Right renal pelvis (tissue), 4 donors: Measurements from ENCODE around the gene ADAMTS17. TPM values are rescaled to one million over a fixed set of nuclear protein-coding genes. Genes with fewer than 3 reads are reported as not detected.
"Not testable (repeated sequence)": the region's sequence is repeated elsewhere in the genome, so short reads cannot be mapped to it uniquely, and the experiment has no call there.

ENCODE experiments used
- DNase-seq, 4 donors: peaks; one replicate each; pipeline ENCODE4 v3.0.0-alpha.2; 2013; ENCODE audit warnings: low read depth in 4 of 4, low spot score in 3 of 4, missing footprints in 1 of 4
- polyA plus RNA-seq, 4 donors: library from polyadenylated mRNA; unstranded; fragments of 120-200 nt; gene quantifications; one replicate each; pipeline ENCODE4 v1.2.1, GENCODE V29; 2013; ENCODE audit not compliant: insufficient read length in 4 of 4

Gene ADAMTS17
- polyA plus RNA-seq, 4 donors: 1.9 to 3.4 (median 2.6) TPM

- DNase-seq: no peak
Observed at GRCh38 chr15:100339999-100340398, 1.8 kb downstream of the ADAMTS17 start.

- DNase-seq: not testable (repeated sequence)
Observed at GRCh38 chr15:100339451-100339850, 2.3 kb downstream of the ADAMTS17 start.

- DNase-seq: peak; percentile 42 to 65 (median 54)
Observed at GRCh38 chr15:100338971-100339444, 2.8 kb downstream of the ADAMTS17 start.

- DNase-seq: no peak
Observed at GRCh38 chr15:100338247-100338646, 3.5 kb downstream of the ADAMTS17 start.

- no peak for DNase-seq
Observed at GRCh38 chr15:100337096-100338044, 4.4 kb downstream of the ADAMTS17 start.

GRCh38 chr15:100336061-100336460 lies 5.7 kb downstream of the ADAMTS17 start:
- DNase-seq: no peak

DNA sequence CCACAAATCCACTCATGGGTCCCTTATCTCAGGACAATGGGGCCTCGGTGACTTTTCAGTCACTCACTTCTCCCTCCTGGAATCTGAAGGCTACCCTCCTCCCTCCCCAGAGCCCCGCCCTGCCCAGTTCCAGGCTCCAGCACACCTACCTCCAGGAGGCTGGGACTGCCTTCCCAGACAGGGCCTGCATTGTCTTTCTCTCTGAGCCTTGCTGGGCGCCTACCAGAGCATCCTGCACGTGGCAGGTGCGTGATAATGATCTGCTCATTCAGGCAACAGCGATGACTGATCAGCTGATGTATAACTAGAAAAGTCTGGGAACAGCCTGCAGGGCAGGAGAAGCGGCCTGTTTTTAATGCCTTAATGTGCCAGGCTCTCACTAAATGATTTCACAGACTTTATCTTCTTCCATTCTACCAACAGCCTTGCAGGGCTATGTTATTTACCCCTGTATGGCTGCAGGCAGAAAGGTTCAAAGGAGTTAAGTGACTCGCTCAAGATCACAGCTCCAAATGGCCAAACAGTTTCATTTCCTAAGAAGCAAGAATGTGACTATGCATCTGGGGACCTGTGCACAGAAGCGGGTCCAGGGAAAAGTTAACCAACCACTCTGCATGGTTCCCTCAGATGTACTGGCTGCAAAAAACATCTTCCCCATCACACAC lies 6.3 kb downstream of the ADAMTS17 start:
- DNase-seq: no peak

DNA sequence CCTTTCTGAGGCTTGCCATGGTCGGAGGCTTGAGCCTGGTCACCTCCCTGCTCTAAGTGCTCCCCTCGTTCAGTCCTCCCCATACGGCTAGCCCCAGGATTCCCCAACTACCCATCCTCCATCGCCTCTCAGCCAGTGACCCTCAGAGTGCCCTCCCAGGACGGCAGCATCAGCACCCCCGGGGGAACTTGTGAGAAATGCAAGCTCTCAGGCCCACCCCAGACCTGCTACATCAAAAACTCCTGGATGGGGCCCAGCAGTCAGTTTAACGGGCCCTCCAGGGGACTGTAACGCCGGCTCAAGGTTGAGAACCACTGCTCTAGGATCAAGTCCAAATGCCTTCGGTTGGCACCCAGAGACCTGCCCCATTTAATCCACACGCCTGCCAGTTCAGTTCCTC lies 6.9 kb downstream of the ADAMTS17 start:
- no peak for DNase-seq

DNA sequence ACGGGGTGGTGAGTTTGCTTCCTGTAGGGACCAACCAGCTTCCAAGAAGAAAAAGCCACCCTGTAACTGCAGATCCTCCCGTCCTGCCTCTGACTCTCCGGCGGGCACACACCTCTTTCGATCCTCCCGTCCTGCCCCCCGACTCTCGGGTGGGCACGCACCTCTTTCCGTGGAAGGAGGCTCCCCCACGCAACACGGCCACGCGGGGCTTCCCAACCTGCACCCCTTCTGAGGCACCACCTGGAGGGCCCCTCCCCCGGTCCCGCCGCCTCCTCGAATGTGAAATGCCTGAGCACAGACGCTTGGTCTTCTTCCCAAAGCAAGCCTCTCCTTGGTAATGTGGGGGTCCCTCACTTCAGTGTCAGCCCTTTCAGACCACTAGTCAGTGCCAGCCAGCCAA lies 7.3 kb downstream of the ADAMTS17 start:
- no peak for DNase-seq

- DNase-seq: no peak
Observed at GRCh38 chr15:100334015-100334414, 7.8 kb downstream of the ADAMTS17 start.

DNA sequence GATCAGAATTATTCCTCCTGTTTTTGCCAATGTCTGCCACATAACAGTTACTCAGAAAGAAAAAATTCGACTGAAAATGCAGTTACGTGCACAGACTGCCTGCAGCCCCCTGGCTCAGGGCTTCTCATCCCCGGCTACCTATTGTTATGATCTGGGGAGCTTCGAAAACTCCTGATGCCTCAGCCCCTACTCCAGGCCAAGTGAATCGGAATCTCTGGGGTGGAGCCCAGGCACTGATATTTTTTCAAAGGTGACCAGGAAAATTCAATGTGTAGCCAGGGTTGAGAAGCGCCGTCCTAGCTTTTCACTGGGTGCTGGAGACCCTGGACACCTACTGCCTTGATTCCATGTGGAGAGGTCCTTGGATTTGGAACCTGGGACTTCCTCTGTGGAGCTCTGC lies 8.5 kb downstream of the ADAMTS17 start:
- DNase-seq: no peak

DNA sequence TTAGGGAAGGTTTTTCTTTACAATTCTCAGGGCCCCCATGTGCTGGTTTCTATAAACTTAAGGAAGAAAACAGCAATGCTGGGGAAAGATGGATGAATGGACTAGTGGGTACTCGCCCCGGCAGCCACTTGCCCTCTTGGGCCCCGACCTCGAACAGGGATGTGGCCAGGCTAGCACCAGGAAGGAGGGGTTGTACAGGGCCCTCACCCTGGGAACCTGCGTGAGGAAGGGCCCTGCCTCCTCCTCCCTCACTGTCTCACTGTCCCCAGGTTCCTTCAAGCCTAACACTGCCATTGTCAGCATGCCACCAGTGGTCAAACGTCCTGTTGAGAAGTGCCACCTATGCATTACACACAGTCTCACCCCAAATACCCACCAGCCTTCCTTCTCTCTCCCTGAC lies 9.1 kb downstream of the ADAMTS17 start:
- no peak for DNase-seq

DNA sequence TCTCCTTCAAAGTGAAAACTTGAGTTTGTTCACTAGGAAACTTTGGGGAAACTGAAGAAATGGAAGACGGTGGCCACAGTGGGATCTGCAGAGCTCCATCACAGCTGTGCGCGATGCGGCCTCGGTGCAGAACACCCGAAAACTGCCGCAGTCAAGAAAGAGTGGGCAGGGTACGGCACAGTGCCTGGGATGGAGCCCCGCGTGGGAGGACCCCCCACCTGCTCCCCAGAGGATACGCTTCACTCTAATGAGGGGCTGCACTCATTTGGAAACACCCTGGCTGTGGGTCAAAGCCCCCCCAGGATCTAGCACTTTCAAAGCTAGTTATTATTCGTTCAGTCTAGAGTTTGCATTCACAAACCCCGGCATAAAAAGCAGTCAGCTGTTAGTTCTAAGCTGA lies 9.5 kb downstream of the ADAMTS17 start:
- DNase-seq: no peak

- no peak for DNase-seq
Observed at GRCh38 chr15:100330629-100331215, 11.1 kb downstream of the ADAMTS17 start.

- no peak for DNase-seq
Observed at GRCh38 chr15:100330221-100330620, 11.6 kb downstream of the ADAMTS17 start.

- no peak for DNase-seq
Observed at GRCh38 chr15:100328796-100329195, 13.0 kb downstream of the ADAMTS17 start.

DNA sequence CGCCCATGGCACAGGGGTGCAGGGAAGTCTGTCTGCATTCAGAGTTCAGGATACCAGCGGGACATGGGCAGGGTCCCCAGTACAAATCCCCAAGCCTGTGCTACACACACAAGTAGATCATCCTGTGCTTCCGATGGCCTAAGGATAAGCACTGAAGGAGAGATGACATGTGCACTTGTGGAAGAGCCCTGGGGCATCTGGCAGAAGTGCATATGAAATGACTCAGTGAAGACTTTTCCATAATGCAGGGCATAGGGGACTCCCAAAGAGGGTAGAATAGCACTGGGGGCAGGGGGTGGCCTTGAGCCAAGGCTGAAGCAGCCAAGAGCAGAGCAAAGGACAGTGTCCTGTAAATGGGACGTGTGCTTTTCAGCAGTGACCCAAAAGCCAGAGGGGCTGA lies 22.9 kb downstream of the ADAMTS17 start:
- no peak for DNase-seq

GRCh38 chr15:100314809-100315400 lies 26.9 kb downstream of the ADAMTS17 start:
- DNase-seq: no peak

DNA sequence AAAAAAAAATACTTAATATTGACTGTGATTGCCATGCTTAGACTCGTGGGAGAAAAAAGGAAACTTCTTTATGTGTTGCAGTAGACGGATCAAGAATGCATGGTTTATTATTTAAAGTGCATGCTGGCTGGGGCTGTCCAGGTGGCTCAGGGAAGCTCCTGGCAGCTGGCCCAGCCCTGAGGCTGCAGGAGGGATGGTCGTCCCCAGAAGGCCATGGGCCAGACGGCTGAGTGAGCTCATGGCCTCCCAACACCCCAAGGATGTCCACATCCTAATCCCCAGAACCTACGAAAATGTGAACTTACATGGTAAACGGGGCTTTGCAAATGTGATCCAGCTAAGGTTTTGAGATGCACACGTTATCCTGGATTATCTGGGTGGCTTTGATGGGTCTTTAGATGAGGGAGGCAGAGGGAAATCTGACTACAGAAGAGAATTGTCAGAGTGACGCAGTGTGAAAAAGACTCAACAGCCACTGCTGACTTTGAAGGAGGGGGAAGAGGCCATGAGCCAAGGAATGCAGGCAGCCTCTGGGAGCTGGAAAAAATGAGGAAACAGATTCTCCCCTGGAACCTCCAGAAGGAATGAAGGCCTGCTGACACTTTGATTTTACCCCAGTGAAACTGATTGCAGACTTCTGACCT lies 29.8 kb downstream of the ADAMTS17 start:
- DNase-seq: no peak

- DNase-seq: no peak
Observed at GRCh38 chr15:100311154-100311625, 30.6 kb downstream of the ADAMTS17 start.
